H9 (cell line): ENCODE data around the gene PARD3. TPM values are rescaled to one million over a fixed set of nuclear protein-coding genes. Genes with fewer than 3 reads are reported as not detected.

ENCODE experiments used
- DNase-seq: peaks from one replicate; pipeline ENCODE4 v3.0.0-alpha.2; 2017
- H2AFZ ChIP-seq: one replicate; pipeline ENCODE4 v1.6.1; 2013; ENCODE audit warnings: mild to moderate bottlenecking, low read length, control low read depth, moderate library complexity
- H2AK5ac ChIP-seq: 2 replicates; pipeline ENCODE4 v1.6.1; 2013; ENCODE audit warnings: low read length, control low read depth, mixed read lengths; ENCODE audit not compliant: insufficient read length
- H2BK120ac ChIP-seq: one replicate; pipeline ENCODE4 v1.6.1; 2013; ENCODE audit warnings: low read depth, mild to moderate bottlenecking, low read length, control low read depth, inconsistent platforms; ENCODE audit not compliant: poor library complexity, severe bottlenecking
- H2BK12ac ChIP-seq: 2 replicates; pipeline ENCODE4 v1.6.1; 2013; ENCODE audit warnings: low read length, control low read depth, mixed read lengths, low read depth; ENCODE audit not compliant: insufficient read length
- H2BK15ac ChIP-seq: 2 replicates; pipeline ENCODE4 v1.6.1; 2013; ENCODE audit warnings: low read depth, low read length, control low read depth
- H2BK20ac ChIP-seq: one replicate; pipeline ENCODE4 v1.6.1; 2013; ENCODE audit warnings: low read depth, mild to moderate bottlenecking, low read length, control low read depth, inconsistent platforms; ENCODE audit not compliant: poor library complexity, severe bottlenecking
- H2BK5ac ChIP-seq: 2 replicates; pipeline ENCODE4 v1.6.1; 2013; ENCODE audit warnings: low read length, control low read depth, mixed read lengths; ENCODE audit not compliant: insufficient read length
- H3K14ac ChIP-seq: 2 replicates; pipeline ENCODE4 v1.6.1; 2013; ENCODE audit warnings: low read length, control low read depth; ENCODE audit not compliant: insufficient read depth
- H3K18ac ChIP-seq: 2 replicates; pipeline ENCODE4 v1.6.1; 2013; ENCODE audit warnings: low read depth, mild to moderate bottlenecking, mixed read lengths, low read length, control low read depth; ENCODE audit not compliant: insufficient read length
- H3K23ac ChIP-seq: 2 replicates; pipeline ENCODE4 v1.6.1; 2013; ENCODE audit warnings: low read length, control low read depth, mixed read lengths, low read depth; ENCODE audit not compliant: insufficient read length
- H3K23me2 ChIP-seq: 2 replicates; pipeline ENCODE4 v1.6.1; 2013; ENCODE audit warnings: low read depth, mild to moderate bottlenecking, mixed read lengths, low read length, control low read depth; ENCODE audit not compliant: insufficient read length, poor library complexity, severe bottlenecking
- H3K27ac ChIP-seq: 2 replicates; pipeline ENCODE4 v1.5.1; 2013; ENCODE audit warnings: low read length, control low read depth, mixed read lengths, low read depth; ENCODE audit not compliant: insufficient read length
- H3K27me3 ChIP-seq: 2 replicates; pipeline ENCODE4 v1.6.1; 2013; ENCODE audit warnings: low read length, control low read depth, inconsistent platforms; ENCODE audit not compliant: insufficient read depth
- H3K4ac ChIP-seq: 2 replicates; pipeline ENCODE4 v1.6.1; 2013; ENCODE audit warnings: low read depth, mild to moderate bottlenecking, control low read depth, inconsistent platforms, low read length, moderate library complexity
- H3K4me1 ChIP-seq: 2 replicates; pipeline ENCODE4 v1.6.1; 2013; ENCODE audit warnings: low read length, control low read depth, inconsistent platforms; ENCODE audit not compliant: insufficient read depth
- H3K4me2 ChIP-seq: 2 replicates; pipeline ENCODE4 v1.6.1; 2013; ENCODE audit warnings: low read length, control low read depth, mixed read lengths; ENCODE audit not compliant: insufficient read length, insufficient read depth
- H3K56ac ChIP-seq: 2 replicates; pipeline ENCODE4 v1.6.1; 2013; ENCODE audit warnings: low read depth, mild to moderate bottlenecking, mixed read lengths, low read length, control low read depth; ENCODE audit not compliant: insufficient read length
- H3K79me1 ChIP-seq: 2 replicates; pipeline ENCODE4 v1.6.1; 2013; ENCODE audit warnings: low read depth, mild to moderate bottlenecking, moderate library complexity, low read length, control low read depth, inconsistent platforms; ENCODE audit not compliant: insufficient read depth, poor library complexity, severe bottlenecking
- H3K79me2 ChIP-seq: 2 replicates; pipeline ENCODE4 v1.6.1; 2013; ENCODE audit warnings: low read length, control low read depth, inconsistent platforms; ENCODE audit not compliant: insufficient read depth
- H3K9ac ChIP-seq: 2 replicates; pipeline ENCODE4 v1.6.1; 2013; ENCODE audit warnings: low read length, control low read depth, mixed read lengths; ENCODE audit not compliant: insufficient read length; ENCODE audit errors: extremely low read depth
- H3K9me3 ChIP-seq: one replicate; pipeline ENCODE4 v1.6.1; 2013; ENCODE audit warnings: low read depth, low read length, inconsistent platforms; ENCODE audit not compliant: control insufficient read depth
- H3T11ph ChIP-seq: one replicate; pipeline ENCODE4 v1.6.1; 2013; ENCODE audit warnings: mild to moderate bottlenecking, low read length, control low read depth, inconsistent platforms
- H4K20me1 ChIP-seq: one replicate; pipeline ENCODE4 v1.6.1; 2013; ENCODE audit not compliant: control insufficient read depth, insufficient read length, insufficient read depth
- H4K5ac ChIP-seq: 2 replicates; pipeline ENCODE4 v1.6.1; 2013; ENCODE audit warnings: low read depth, mild to moderate bottlenecking, mixed read lengths, low read length, control low read depth; ENCODE audit not compliant: insufficient read length
- H4K8ac ChIP-seq: replicated peaks from 2 replicates; pipeline ENCODE4 v1.6.1; 2013; ENCODE audit warnings: low read length, control low read depth, mixed read lengths, low read depth; ENCODE audit not compliant: insufficient read length
- H4K91ac ChIP-seq: 2 replicates; pipeline ENCODE4 v1.6.1; 2013; ENCODE audit warnings: low read depth, mild to moderate bottlenecking, moderate library complexity, mixed read lengths, low read length, control low read depth; ENCODE audit not compliant: insufficient read length
- H3K27ac Mint-ChIP-seq, 3 experiments: 2 replicates in 2 of 3; 3 replicates in 1 of 3; pipeline ENCODE4 v1.8.0; 2020 to 2021; ENCODE audit warnings: mixed read lengths in 3 of 3, mild to moderate bottlenecking in 1 of 3, moderate library complexity in 1 of 3
- H3K27me3 Mint-ChIP-seq: 2 replicates; pipeline ENCODE4 v1.8.0; 2021; ENCODE audit warnings: low read depth, mild to moderate bottlenecking, moderate library complexity, mixed read lengths
- H3K36me3 Mint-ChIP-seq, 3 experiments: 2 replicates in 2 of 3; 3 replicates in 1 of 3; pipeline ENCODE4 v1.8.0; 2020 to 2021; ENCODE audit warnings: low read depth in 3 of 3, mixed read lengths in 3 of 3; ENCODE audit not compliant: insufficient read depth in 1 of 3
- H3K4me1 Mint-ChIP-seq, 2 experiments: 2 replicates each; pipeline ENCODE4 v1.8.0; 2020; ENCODE audit warnings: mixed read lengths in 2 of 2
- H3K4me3 Mint-ChIP-seq, 2 experiments: 2 replicates in 1 of 2; 3 replicates in 1 of 2; pipeline ENCODE4 v1.8.0; 2020 to 2021; ENCODE audit warnings: mild to moderate bottlenecking in 2 of 2, mixed read lengths in 2 of 2, moderate library complexity in 1 of 2
- H3K9me3 Mint-ChIP-seq, 2 experiments: 2 replicates in 1 of 2; 3 replicates in 1 of 2; pipeline ENCODE4 v1.8.0; 2020; ENCODE audit warnings: mild to moderate bottlenecking in 2 of 2, mixed read lengths in 2 of 2, moderate library complexity in 1 of 2
- CTCF ChIP-seq: fragments of 200-600 bp; sonication (generic); conservative IDR thresholded peaks from 3 replicates; pipeline ENCODE4 v1.8.0; 2021; ENCODE audit warnings: antibody characterized with exemption, mild to moderate bottlenecking
- WGBS: extraction: QIAGEN DNeasy Blood & Tissue Kit; methylation state at CpG from one replicate; pipeline ENCODE4 v1.1.7; 2013; ENCODE audit warnings: missing lambda C conversion rate, low lambda C conversion rate, mixed read lengths; ENCODE audit not compliant: insufficient read length; ENCODE audit errors: extremely low coverage; 5-methylcytosine and 5-hydroxymethylcytosine counted together
- total RNA-seq: library from RNA; stranded (reverse); gene quantifications from 2 replicates; pipeline ENCODE4 v1.2.1, GENCODE V29; 2021

The PARD3 gene
- total RNA-seq, 1 experiment from 2014 or later: 44.7 TPM

DNA sequence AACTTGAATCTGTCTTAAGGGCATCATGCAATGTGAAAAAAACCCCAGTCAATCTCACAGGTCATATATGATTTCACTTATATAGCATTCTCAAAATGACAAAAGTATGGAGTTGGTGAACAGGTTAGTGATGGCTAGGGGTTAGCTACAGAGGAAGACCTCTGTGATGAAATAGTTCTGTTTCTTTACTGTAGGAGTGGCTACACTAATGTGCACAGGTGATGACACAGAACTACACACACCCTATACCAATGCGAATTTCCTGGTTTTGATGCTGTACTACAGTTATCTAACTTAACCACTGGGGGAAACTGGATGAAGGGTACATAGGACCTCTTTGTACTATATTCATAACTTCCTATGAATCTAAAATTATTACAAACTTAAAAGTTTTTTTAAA, 541.8 kb downstream of the PARD3 start:
- Histone ChIP-seq H3K14ac (no peak overlapping the region), H2AK5ac (no peak overlapping the region), H2AFZ (no peak overlapping the region), H2BK15ac (no peak overlapping the region), H3K9ac (no peak overlapping the region), H3K18ac (no peak overlapping the region), H4K91ac (no peak overlapping the region), H3K4ac (no peak overlapping the region), H3K4me2 (no peak overlapping the region), H4K8ac (no peak overlapping the region), H3K9me3 (no peaks in the 10 kb centered on the region), H3K23me2 (no peaks in the 10 kb centered on the region), H4K5ac (no peak overlapping the region), H2BK5ac (no peak overlapping the region), H3K79me2 (no peaks in the 10 kb centered on the region), H2BK20ac (no peak overlapping the region), H4K20me1 (no peaks in the 10 kb centered on the region), H3T11ph (no peak overlapping the region), H3K79me1 (no peaks in the 10 kb centered on the region), H3K23ac (no peak overlapping the region), H2BK12ac (no peak overlapping the region), H2BK120ac (no peak overlapping the region), H3K4me1 (no peaks in the 10 kb centered on the region), H3K56ac (no peak overlapping the region), H3K27me3 (no peaks in the 10 kb centered on the region), H3K27ac (no peak overlapping the region)
- Mint-ChIP-seq H3K27me3 (no peaks in the 10 kb centered on the region), H3K4me3 (no peak overlapping the region), H3K36me3 (peaks cover 0 to 3% (median 0%) of the 10 kb centered on the region in 3 experiments; a peak in 1 of 7 replicates), H3K4me1 (no peaks in the 10 kb centered on the region), H3K9me3 (no peaks in the 10 kb centered on the region), H3K27ac (no peak overlapping the region)
- no peak for DNase-seq
- no peak for TF ChIP-seq CTCF
- no CpG with 5 or more reads among the region's 1 CpG for WGBS
